SU-DHL-6 (cell line): Measurements from ENCODE around the gene DNM2.

Source experiments
- H2AFZ ChIP-seq: fragments of 200-600 bp; sonication (generic); 2 replicates; pipeline ENCODE4 v1.6.1; 2014; ENCODE audit warnings: low read depth, mild to moderate bottlenecking, moderate library complexity, mixed read lengths, antibody characterized with exemption, low read length; ENCODE audit not compliant: severe bottlenecking
- H3F3A ChIP-seq: fragments of 200-600 bp; shearing (Covaris generic); 2 replicates; pipeline ENCODE4 v1.6.0; 2016; ENCODE audit warnings: antibody characterized with exemption, mild to moderate bottlenecking; ENCODE audit not compliant: insufficient read depth
- H3K27ac ChIP-seq: fragments of 200-600 bp; sonication (generic); 2 replicates; pipeline ENCODE4 v1.5.1; 2016; ENCODE audit warnings: low read depth, mild to moderate bottlenecking, low read length, moderate library complexity, mixed read lengths
- H3K27me3 ChIP-seq: fragments of 200-600 bp; sonication (generic), shearing (Covaris generic); 2 replicates; pipeline ENCODE4 v1.6.0; 2014; ENCODE audit warnings: mild to moderate bottlenecking, low read length
- H3K36me3 ChIP-seq: fragments of 200-600 bp; sonication (generic); 2 replicates; pipeline ENCODE4 v1.6.1; 2014; ENCODE audit warnings: mild to moderate bottlenecking, low read length, mixed read lengths
- H3K4me2 ChIP-seq: fragments of 300-600, 200-600 bp; shearing (Covaris generic), sonication (generic); 2 replicates; pipeline ENCODE4 v1.6.0; 2014; ENCODE audit warnings: low read length, low read depth, mild to moderate bottlenecking; ENCODE audit not compliant: poor library complexity, severe bottlenecking
- H3K4me3 ChIP-seq: fragments of 200-600 bp; sonication (generic); 2 replicates; pipeline ENCODE4 v1.5.1; 2014; ENCODE audit warnings: antibody characterized with exemption, low read length, mild to moderate bottlenecking, mixed read lengths; ENCODE audit not compliant: insufficient read depth, poor library complexity, severe bottlenecking
- H3K79me2 ChIP-seq: fragments of 200-600 bp; sonication (generic); 2 replicates; pipeline ENCODE4 v1.6.1; 2014; ENCODE audit warnings: mild to moderate bottlenecking, low read length, moderate library complexity; ENCODE audit not compliant: insufficient read depth
- H3K9ac ChIP-seq: fragments of 200-600 bp; sonication (generic); 2 replicates; pipeline ENCODE4 v1.7.0; 2014; ENCODE audit warnings: mild to moderate bottlenecking, low read length
- H3K9me2 ChIP-seq: fragments of 200-600 bp; sonication (generic); replicated peaks from 2 replicates; pipeline ENCODE4 v1.6.1; 2014; ENCODE audit warnings: low read length; ENCODE audit not compliant: insufficient read depth
- H3K9me3 ChIP-seq: fragments of 200-600 bp; sonication (generic); 2 replicates; pipeline ENCODE4 v1.6.1; 2014; ENCODE audit warnings: low read length, mixed read lengths; ENCODE audit not compliant: insufficient read depth
- H4K20me1 ChIP-seq: fragments of 200-600 bp; sonication (generic); 2 replicates; pipeline ENCODE4 v1.6.1; 2014; ENCODE audit warnings: low read depth, mild to moderate bottlenecking, antibody characterized with exemption, low read length, moderate library complexity, mixed read lengths
- CTCF ChIP-seq: fragments of 200-600 bp; sonication (generic); IDR thresholded peaks from one replicate; pipeline ENCODE4 v1.5.1; 2017; ENCODE audit warnings: antibody characterized with exemption, mild to moderate bottlenecking, low read length, moderate library complexity; ENCODE audit not compliant: insufficient read depth, poor library complexity, severe bottlenecking
- EZH2phosphoT487 ChIP-seq: fragments of 200-600 bp; sonication (generic), shearing (Covaris generic); conservative IDR thresholded peaks from 2 replicates; pipeline ENCODE4 v1.6.1; 2018; ENCODE audit warnings: mild to moderate bottlenecking, antibody characterized with exemption, low read length, moderate library complexity, mixed read lengths

DNM2 gene

GRCh38 chr19:10690341-10690781, 27.5 kb upstream of the DNM2 start:
- H3K9ac ChIP-seq = no peak overlapping the region
- H3K79me2 ChIP-seq = no peaks in the 10 kb centered on the region
- H3K27me3 ChIP-seq = no peaks in the 10 kb centered on the region
- H4K20me1 ChIP-seq = peaks cover 2% of the 10 kb centered on the region; the same call in 1 of the 2 replicates
- H2AFZ ChIP-seq = no peak overlapping the region
- H3K4me3 ChIP-seq = no peak overlapping the region
- H3K4me2 ChIP-seq = no peak overlapping the region
- H3K36me3 ChIP-seq = peaks cover 4% of the 10 kb centered on the region; the same call in 1 of the 2 replicates
- no peaks in the 10 kb centered on the region for H3K9me2 ChIP-seq
- no peak for TF ChIP-seq EZH2phosphoT487
- no peak for TF ChIP-seq CTCF
- no peak overlapping the region for H3K27ac ChIP-seq
- H3F3A ChIP-seq = peaks cover 19% of the 10 kb centered on the region
- H3K9me3 ChIP-seq = no peaks in the 10 kb centered on the region

- H3K9me3 ChIP-seq = no peaks in the 10 kb centered on the region
- H2AFZ ChIP-seq = no peak overlapping the region
- no peak for TF ChIP-seq EZH2phosphoT487
- no peak for TF ChIP-seq CTCF
- H3K27me3 ChIP-seq = no peaks in the 10 kb centered on the region
- no peaks in the 10 kb centered on the region for H3K79me2 ChIP-seq
- no peaks in the 10 kb centered on the region for H4K20me1 ChIP-seq
- peaks cover 21% of the 10 kb centered on the region for H3F3A ChIP-seq
- no peak overlapping the region for H3K27ac ChIP-seq
- no peak overlapping the region for H3K4me3 ChIP-seq
- H3K4me2 ChIP-seq = no peak overlapping the region
- H3K36me3 ChIP-seq = no peaks in the 10 kb centered on the region
- H3K9ac ChIP-seq = no peak overlapping the region
- H3K9me2 ChIP-seq = no peaks in the 10 kb centered on the region
These were observed 26.5 kb upstream of the DNM2 start for GRCh38 chr19:10691178-10691881.

- Histone ChIP-seq H3K9me3 (no peaks in the 10 kb centered on the region), H3K9me2 (no peaks in the 10 kb centered on the region), H3K4me2 (no peak overlapping the region), H3K4me3 (no peak overlapping the region), H3K9ac (no peak overlapping the region), H3K27ac (no peak overlapping the region), H4K20me1 (no peaks in the 10 kb centered on the region), H3K36me3 (no peaks in the 10 kb centered on the region), H3K27me3 (no peaks in the 10 kb centered on the region), H3F3A (peaks cover 27% of the 10 kb centered on the region), H3K79me2 (no peaks in the 10 kb centered on the region), H2AFZ (no peak overlapping the region)
- TF ChIP-seq EZH2phosphoT487 (no peak), CTCF (no peak)
These were observed 26.0 kb upstream of the DNM2 start for GRCh38 chr19:10691883-10692282.
